GM04503 (cell line): Measurements from ENCODE around the gene SAMD14.

Experiments used
- DNase-seq: peaks from one replicate; pipeline ENCODE4 v3.0.0-alpha.2; 2012; ENCODE audit warnings: low read depth

The SAMD14 gene

GRCh38 chr17:50112694-50113093 lies 17.3 kb downstream of the SAMD14 start:
- no peak for DNase-seq

GRCh38 chr17:50111673-50112655 lies 18.0 kb downstream of the SAMD14 start:
- no peak for DNase-seq

GRCh38 chr17:50110591-50111349 lies 19.2 kb downstream of the SAMD14 start:
- no peak for DNase-seq

GRCh38 chr17:50109785-50110184 lies 20.2 kb downstream of the SAMD14 start:
- DNase-seq: no peak

- DNase-seq: no peak
Measured at GRCh38 chr17:50109207-50109606, 20.8 kb downstream of the SAMD14 start.

- no peak for DNase-seq
Measured at GRCh38 chr17:50108556-50108955, 21.4 kb downstream of the SAMD14 start.

GRCh38 chr17:50107790-50108414 lies 22.1 kb downstream of the SAMD14 start:
- no peak for DNase-seq

GRCh38 chr17:50106393-50107131 lies 23.4 kb downstream of the SAMD14 start:
- DNase-seq: no peak

GRCh38 chr17:50105811-50106210 lies 24.1 kb downstream of the SAMD14 start:
- no peak for DNase-seq

GRCh38 chr17:50103941-50104340 lies 26.0 kb downstream of the SAMD14 start:
- no peak for DNase-seq

GRCh38 chr17:50103252-50103651 lies 26.7 kb downstream of the SAMD14 start:
- no peak for DNase-seq

- no peak for DNase-seq
Measured at GRCh38 chr17:50102164-50102991, 27.6 kb downstream of the SAMD14 start.

GRCh38 chr17:50101346-50102163 lies 28.4 kb downstream of the SAMD14 start:
- DNase-seq: no peak

- no peak for DNase-seq
Measured at GRCh38 chr17:50100921-50101345, 29.0 kb downstream of the SAMD14 start.

- DNase-seq: no peak
Measured at GRCh38 chr17:50100480-50100883, 29.5 kb downstream of the SAMD14 start.

- DNase-seq: no peak
Measured at GRCh38 chr17:50099003-50099402, 31.0 kb downstream of the SAMD14 start.

GRCh38 chr17:50098583-50098982 lies 31.4 kb downstream of the SAMD14 start:
- DNase-seq: no peak

- no peak for DNase-seq
Measured at GRCh38 chr17:50097926-50098325, 32.0 kb downstream of the SAMD14 start.

GRCh38 chr17:50097455-50097854 lies 32.5 kb downstream of the SAMD14 start:
- DNase-seq: no peak

- no peak for DNase-seq
Measured at GRCh38 chr17:50096758-50097157, 33.2 kb downstream of the SAMD14 start.
